Measurements from ENCODE around the gene TTC39B.

Gene TTC39B

DNA sequence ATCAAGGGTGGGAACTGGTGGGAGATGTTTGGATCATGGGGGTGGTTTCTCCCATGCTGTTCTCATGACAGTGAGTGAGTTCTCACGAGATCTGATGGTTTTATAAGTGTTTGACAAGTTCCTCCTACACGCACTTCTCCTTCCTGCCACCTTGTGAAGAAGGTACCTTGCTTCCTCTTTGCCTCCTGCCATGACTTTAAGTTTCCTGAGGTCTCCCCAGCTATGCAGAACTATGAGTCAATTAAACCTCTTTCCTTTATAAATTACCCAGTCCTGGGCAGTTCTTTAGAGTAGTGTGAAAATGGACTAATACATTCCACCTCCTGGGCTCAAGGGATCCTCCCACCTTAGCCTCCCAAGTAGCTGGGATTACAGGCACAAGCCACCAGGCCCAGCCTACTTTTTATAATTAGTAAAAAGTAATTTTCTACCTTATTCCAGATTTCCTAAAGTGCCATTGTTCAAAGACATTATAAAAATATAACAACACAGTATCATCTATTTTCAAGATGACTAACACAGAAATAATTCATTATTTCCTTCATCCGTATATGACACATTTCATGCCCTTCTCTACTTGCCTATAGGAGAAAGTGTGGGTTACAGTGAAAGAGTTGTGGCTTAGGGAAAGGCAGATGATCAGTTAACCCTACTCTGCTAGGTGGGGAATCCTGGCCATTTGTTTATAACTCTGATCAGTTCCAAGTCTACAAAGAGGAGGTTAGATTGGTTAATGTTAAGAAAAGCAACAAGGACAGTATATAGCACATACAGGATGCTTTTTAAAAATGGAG is 99.9 kb downstream of the TTC39B start:
- H3K9ac ChIP-seq (ENCODE audit: low read depth, low read length), result no peak overlapping the region
- no peaks in the 10 kb centered on the region for H3K36me3 ChIP-seq (ENCODE audit: control insufficient read depth, insufficient read depth, low read length)
- no peak overlapping the region for H3K4me3 ChIP-seq (ENCODE audit: low read depth, low read length)
- no peaks in the 10 kb centered on the region for H3K27me3 ChIP-seq (ENCODE audit: control insufficient read depth, insufficient read depth, low read length)
- H3K9me3 ChIP-seq (ENCODE audit: control insufficient read depth, insufficient read depth, low read length), result no peaks in the 10 kb centered on the region
- H3K27ac ChIP-seq (ENCODE audit: low read depth, low read length), result no peak overlapping the region
- peaks cover 6% of the 10 kb centered on the region; the same call in 1 of the 2 replicates for H3K4me1 ChIP-seq (ENCODE audit: control insufficient read depth, insufficient read depth, low read length)

DNA sequence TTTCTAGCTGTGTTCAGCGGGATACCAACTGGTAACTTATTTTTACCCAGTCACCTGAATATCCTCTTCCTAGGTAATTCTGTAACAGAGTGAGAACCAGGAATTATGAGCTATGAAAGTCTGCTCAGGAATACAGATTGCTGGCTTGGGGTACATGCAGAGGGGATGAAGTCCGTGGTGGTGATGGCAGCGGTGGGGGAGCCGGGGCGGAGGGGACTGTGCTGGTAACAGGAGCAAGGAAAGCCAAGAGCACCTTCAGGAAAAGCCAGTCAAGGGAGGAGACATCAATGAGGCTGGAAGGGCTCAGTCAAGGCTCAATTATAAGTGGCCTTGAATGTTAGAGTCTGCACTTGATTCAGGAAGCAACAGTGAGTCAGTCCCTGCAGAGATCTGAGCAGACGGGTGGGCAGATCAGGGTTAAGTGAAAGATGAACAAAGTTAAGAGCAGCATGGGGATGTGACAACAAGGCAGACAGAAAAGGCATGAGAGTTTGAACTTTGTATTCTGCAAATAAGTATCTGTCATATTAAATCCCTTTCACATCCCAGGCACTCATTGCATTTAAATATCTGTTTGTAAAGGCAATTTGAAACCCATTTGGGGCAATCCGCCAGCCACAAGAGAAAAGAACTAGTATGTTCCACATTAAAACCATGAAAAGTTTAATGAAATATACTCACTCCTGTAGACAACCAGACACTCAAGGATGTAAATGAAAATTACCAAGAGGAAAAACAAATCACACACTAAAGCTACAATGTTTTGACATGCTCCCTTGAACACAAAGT is 101.2 kb downstream of the TTC39B start:
- no peak overlapping the region for H3K4me3 ChIP-seq (ENCODE audit: low read depth, low read length)
- no peaks in the 10 kb centered on the region for H3K4me1 ChIP-seq (ENCODE audit: control insufficient read depth, insufficient read depth, low read length)
- no peaks in the 10 kb centered on the region for H3K27me3 ChIP-seq (ENCODE audit: control insufficient read depth, insufficient read depth, low read length)
- H3K9ac ChIP-seq (ENCODE audit: low read depth, low read length), result no peak overlapping the region
- no peak overlapping the region for H3K27ac ChIP-seq (ENCODE audit: low read depth, low read length)
- no peaks in the 10 kb centered on the region for H3K9me3 ChIP-seq (ENCODE audit: control insufficient read depth, insufficient read depth, low read length)
- H3K36me3 ChIP-seq (ENCODE audit: control insufficient read depth, insufficient read depth, low read length), result no peaks in the 10 kb centered on the region

DNA sequence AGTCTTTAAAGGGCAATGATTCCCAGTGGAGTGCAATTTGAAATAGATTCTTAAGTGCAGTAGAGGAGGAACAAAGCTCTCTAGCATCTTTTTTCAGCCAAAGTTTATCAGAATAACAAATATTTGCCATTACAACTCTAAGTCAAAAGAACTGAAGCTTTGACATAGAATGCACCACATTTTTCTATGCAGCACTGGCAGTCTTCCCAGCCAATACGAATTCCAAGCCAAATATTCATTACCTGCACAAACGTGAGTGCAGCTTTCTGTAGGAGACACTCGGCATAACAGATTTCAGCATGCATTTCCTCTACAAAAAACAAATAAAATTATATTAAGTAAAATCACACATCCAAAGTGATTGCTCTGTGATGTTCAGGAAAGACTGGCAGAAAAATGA is 103.4 kb downstream of the TTC39B start:
- Histone ChIP-seq H3K4me3 (ENCODE audit: low read depth, low read length) (no peak overlapping the region), H3K9ac (ENCODE audit: low read depth, low read length) (no peak overlapping the region), H3K27ac (ENCODE audit: low read depth, low read length) (no peak overlapping the region), H3K9me3 (ENCODE audit: control insufficient read depth, insufficient read depth, low read length) (no peaks in the 10 kb centered on the region), H3K27me3 (ENCODE audit: control insufficient read depth, insufficient read depth, low read length) (no peaks in the 10 kb centered on the region), H3K36me3 (ENCODE audit: control insufficient read depth, insufficient read depth, low read length) (no peaks in the 10 kb centered on the region), H3K4me1 (ENCODE audit: control insufficient read depth, insufficient read depth, low read length) (no peaks in the 10 kb centered on the region)

DNA sequence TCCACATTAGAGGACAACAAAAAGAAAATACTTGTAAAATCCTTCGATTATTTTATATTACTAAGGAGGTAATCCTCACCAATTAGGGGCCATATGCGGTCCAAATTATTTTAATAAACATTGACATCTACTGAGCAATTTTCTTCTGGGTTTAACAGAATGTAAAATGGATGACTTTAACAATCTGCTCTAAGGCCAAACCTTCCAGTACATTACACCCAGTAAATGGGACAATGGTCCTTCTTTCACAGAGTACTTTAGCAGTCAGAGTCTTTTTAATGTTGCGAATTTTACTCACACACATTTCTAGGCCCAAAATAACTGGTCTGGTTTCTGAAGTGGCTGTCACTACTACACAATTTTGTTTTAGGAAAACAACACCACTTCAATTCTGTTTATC is 106.9 kb downstream of the TTC39B start:
- no peaks in the 10 kb centered on the region for H3K36me3 ChIP-seq (ENCODE audit: control insufficient read depth, insufficient read depth, low read length)
- H3K9ac ChIP-seq (ENCODE audit: low read depth, low read length), result no peak overlapping the region
- no peak overlapping the region for H3K4me3 ChIP-seq (ENCODE audit: low read depth, low read length)
- H3K27me3 ChIP-seq (ENCODE audit: control insufficient read depth, insufficient read depth, low read length), result no peaks in the 10 kb centered on the region
- no peak overlapping the region for H3K27ac ChIP-seq (ENCODE audit: low read depth, low read length)
- H3K4me1 ChIP-seq (ENCODE audit: control insufficient read depth, insufficient read depth, low read length), result no peaks in the 10 kb centered on the region
- peaks cover 4% of the 10 kb centered on the region for H3K9me3 ChIP-seq (ENCODE audit: control insufficient read depth, insufficient read depth, low read length)

DNA sequence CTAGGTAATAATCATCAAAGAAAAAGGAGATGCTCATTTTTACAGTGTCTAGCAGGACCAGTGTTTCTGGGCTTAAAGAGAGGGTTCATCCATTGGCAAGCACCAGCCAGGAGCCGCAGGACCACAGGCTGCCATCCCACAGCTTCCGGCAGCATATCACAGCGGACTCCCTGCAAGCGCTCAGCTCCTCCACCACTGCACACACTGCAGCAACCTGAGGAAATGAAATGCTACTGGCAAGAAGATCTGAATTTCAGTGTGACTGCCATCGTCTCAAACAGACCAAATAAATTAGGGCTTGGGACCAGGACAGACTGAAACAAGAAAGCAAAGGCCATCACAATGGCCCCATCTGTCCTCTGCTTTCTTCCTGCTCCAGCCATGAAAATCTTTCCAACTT is 114.2 kb downstream of the TTC39B start:
- no peak overlapping the region for H3K27ac ChIP-seq (ENCODE audit: low read depth, low read length)
- H3K27me3 ChIP-seq (ENCODE audit: control insufficient read depth, insufficient read depth, low read length), result no peaks in the 10 kb centered on the region
- peaks cover 22% of the 10 kb centered on the region for H3K36me3 ChIP-seq (ENCODE audit: control insufficient read depth, insufficient read depth, low read length)
- H3K4me3 ChIP-seq (ENCODE audit: low read depth, low read length), result no peak overlapping the region
- no peak overlapping the region for H3K9ac ChIP-seq (ENCODE audit: low read depth, low read length)
- no peaks in the 10 kb centered on the region for H3K4me1 ChIP-seq (ENCODE audit: control insufficient read depth, insufficient read depth, low read length)
- peaks cover 4% of the 10 kb centered on the region for H3K9me3 ChIP-seq (ENCODE audit: control insufficient read depth, insufficient read depth, low read length)

DNA sequence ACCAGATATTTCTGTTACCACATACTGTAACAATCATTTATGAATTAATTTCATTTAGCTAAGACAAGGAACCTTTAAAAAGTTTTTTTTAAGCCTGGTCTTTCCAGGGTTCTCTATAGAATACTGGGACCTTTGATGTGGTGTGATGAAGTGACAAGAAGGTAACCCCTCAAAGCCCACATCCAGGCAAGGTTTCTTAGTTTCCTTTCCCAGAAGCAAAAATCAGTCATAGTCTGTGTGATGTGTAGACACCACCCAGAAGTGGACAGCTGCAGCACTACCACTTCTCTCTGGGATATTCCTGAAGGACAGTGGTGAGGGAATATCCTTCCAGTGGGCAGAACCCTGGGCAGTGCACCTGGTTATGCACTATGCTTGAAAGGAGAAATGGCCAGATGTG is 115.6 kb downstream of the TTC39B start:
- Histone ChIP-seq H3K9ac (ENCODE audit: low read depth, low read length) (no peak overlapping the region), H3K36me3 (ENCODE audit: control insufficient read depth, insufficient read depth, low read length) (peaks cover 35% of the 10 kb centered on the region), H3K9me3 (ENCODE audit: control insufficient read depth, insufficient read depth, low read length) (peaks cover 4% of the 10 kb centered on the region), H3K4me1 (ENCODE audit: control insufficient read depth, insufficient read depth, low read length) (no peaks in the 10 kb centered on the region), H3K27me3 (ENCODE audit: control insufficient read depth, insufficient read depth, low read length) (no peaks in the 10 kb centered on the region), H3K4me3 (ENCODE audit: low read depth, low read length) (no peak overlapping the region), H3K27ac (ENCODE audit: low read depth, low read length) (no peak overlapping the region)

DNA sequence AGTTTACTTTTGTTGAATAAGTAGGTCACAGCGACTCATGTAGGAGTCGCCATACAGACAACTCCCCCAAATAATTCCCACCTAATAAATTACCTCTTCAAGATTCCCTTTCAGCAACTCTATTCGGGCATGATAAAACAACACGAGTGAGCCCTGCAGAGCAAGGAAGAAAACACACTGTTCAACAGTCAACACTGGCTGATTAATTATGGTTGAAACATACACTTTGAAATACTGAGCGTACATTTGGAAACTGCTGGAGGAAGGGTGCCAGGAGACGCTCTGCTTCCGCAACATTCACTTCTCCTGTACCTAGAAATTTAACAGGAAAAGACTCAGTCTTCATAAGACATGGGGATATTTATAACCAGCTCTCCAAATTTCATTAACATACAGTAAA is 117.5 kb downstream of the TTC39B start:
- Histone ChIP-seq H3K27ac (ENCODE audit: low read depth, low read length) (no peak overlapping the region), H3K36me3 (ENCODE audit: control insufficient read depth, insufficient read depth, low read length) (peaks cover 38% of the 10 kb centered on the region), H3K27me3 (ENCODE audit: control insufficient read depth, insufficient read depth, low read length) (no peaks in the 10 kb centered on the region), H3K4me3 (ENCODE audit: low read depth, low read length) (no peak overlapping the region), H3K9ac (ENCODE audit: low read depth, low read length) (no peak overlapping the region), H3K9me3 (ENCODE audit: control insufficient read depth, insufficient read depth, low read length) (no peaks in the 10 kb centered on the region), H3K4me1 (ENCODE audit: control insufficient read depth, insufficient read depth, low read length) (no peaks in the 10 kb centered on the region)

DNA sequence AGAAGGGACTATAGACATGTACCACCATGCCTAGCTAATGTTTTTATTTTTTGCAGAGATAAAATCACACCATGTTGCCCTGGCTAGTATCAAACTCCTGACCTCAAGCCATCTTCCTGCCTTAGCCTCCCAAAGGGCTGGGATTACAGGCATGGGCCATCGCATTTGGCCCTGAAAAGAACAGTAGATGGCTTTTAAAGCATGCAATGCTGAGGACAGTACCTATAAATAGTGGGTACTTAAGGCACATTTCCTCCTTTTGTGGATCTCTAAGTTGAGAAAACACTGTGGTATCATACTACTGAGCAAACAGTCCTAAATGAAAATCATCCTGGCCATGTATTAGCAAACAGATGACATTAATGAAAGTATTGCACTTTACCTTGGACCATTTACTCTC is 119.4 kb downstream of the TTC39B start:
- no peaks in the 10 kb centered on the region for H3K4me1 ChIP-seq (ENCODE audit: control insufficient read depth, insufficient read depth, low read length)
- H3K27ac ChIP-seq (ENCODE audit: low read depth, low read length), result no peak overlapping the region
- H3K27me3 ChIP-seq (ENCODE audit: control insufficient read depth, insufficient read depth, low read length), result no peaks in the 10 kb centered on the region

DNA sequence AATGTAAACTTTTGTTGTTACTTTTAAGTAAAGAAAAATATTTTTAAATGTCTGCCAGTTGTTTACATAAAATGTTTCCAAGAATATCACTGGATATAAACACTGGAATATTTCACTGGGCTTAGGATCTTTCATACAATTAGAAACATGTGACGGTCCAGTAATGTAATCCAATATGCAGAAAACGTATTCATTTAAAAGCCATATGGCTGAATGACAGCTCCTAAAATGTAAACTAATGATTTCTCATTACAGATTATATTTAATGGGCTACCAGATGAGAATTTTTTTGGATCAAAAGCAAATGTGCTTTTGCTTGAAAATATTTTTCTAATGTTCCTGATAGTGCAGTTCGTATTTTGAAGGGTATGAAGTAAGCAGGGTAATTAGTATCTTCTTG is 124.3 kb downstream of the TTC39B start:
- H3K4me3 ChIP-seq (ENCODE audit: low read depth, low read length), result no peak overlapping the region
- no peaks in the 10 kb centered on the region for H3K9me3 ChIP-seq (ENCODE audit: control insufficient read depth, insufficient read depth, low read length)
- H3K27ac ChIP-seq (ENCODE audit: low read depth, low read length), result no peak overlapping the region
- no peaks in the 10 kb centered on the region; the same call in none of the 2 replicates for H3K4me1 ChIP-seq (ENCODE audit: control insufficient read depth, insufficient read depth, low read length)
- H3K9ac ChIP-seq (ENCODE audit: low read depth, low read length), result no peak overlapping the region
- H3K36me3 ChIP-seq (ENCODE audit: control insufficient read depth, insufficient read depth, low read length), result peaks cover 15% of the 10 kb centered on the region
- no peaks in the 10 kb centered on the region for H3K27me3 ChIP-seq (ENCODE audit: control insufficient read depth, insufficient read depth, low read length)

More for the DNA sequence above, 119.4 kb downstream of the TTC39B start:
- no peak overlapping the region for H3K4me3 ChIP-seq (ENCODE audit: low read depth, low read length)
- no peaks in the 10 kb centered on the region for H3K9me3 ChIP-seq (ENCODE audit: control insufficient read depth, insufficient read depth, low read length)
- peaks cover 35% of the 10 kb centered on the region for H3K36me3 ChIP-seq (ENCODE audit: control insufficient read depth, insufficient read depth, low read length)
- no peak overlapping the region for H3K9ac ChIP-seq (ENCODE audit: low read depth, low read length)

DNA sequence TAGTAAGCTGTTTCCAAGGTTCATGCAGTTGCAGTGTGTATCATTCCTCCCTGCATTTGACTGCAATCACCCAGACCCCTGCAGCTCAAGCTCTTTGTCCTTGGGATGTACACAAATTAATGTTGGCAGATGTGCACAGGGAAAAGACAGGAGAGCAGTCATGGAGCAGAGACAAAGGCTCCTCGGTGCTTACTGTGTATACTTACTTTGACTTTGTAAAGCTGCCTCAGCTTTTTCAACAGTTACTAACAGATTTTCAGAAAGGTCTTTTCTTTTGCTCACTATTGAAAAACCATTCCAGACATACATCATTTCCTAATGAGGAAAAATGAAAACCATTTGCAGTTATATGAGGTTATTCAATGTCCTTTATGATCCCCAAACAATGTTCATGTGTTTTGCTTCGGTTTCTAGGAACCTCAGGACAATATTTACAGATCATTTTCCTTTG is 124.9 kb downstream of the TTC39B start:
- Histone ChIP-seq H3K9me3 (ENCODE audit: control insufficient read depth, insufficient read depth, low read length) (no peaks in the 10 kb centered on the region), H3K9ac (ENCODE audit: low read depth, low read length) (no peak overlapping the region), H3K27ac (ENCODE audit: low read depth, low read length) (no peak overlapping the region), H3K36me3 (ENCODE audit: control insufficient read depth, insufficient read depth, low read length) (peaks cover 13% of the 10 kb centered on the region), H3K27me3 (ENCODE audit: control insufficient read depth, insufficient read depth, low read length) (no peaks in the 10 kb centered on the region), H3K4me3 (ENCODE audit: low read depth, low read length) (no peak overlapping the region), H3K4me1 (ENCODE audit: control insufficient read depth, insufficient read depth, low read length) (no peaks in the 10 kb centered on the region; the same call in none of the 2 replicates)

DNA sequence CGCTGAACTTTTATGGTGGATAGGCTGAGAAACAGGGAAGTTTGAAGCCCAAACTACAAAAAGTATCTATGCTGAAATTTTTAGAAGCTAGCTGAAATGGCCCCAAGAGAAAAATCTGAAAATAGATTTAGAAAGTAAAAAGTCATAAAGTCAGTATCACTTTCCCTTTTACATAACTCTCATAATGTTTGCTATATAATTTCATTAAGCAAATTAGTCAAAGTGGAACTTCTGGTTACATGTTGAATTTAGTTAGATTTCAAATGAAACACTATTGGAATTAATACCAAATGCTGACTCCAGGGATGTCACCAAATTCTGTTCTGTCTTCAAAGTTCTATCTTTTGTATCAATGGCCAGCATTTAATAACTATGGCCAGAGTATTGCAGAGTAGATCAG is 126.9 kb downstream of the TTC39B start:
- no peaks in the 10 kb centered on the region; the same call in none of the 2 replicates for H3K4me1 ChIP-seq (ENCODE audit: control insufficient read depth, insufficient read depth, low read length)
- H3K9me3 ChIP-seq (ENCODE audit: control insufficient read depth, insufficient read depth, low read length), result no peaks in the 10 kb centered on the region
- no peak overlapping the region for H3K27ac ChIP-seq (ENCODE audit: low read depth, low read length)
- H3K36me3 ChIP-seq (ENCODE audit: control insufficient read depth, insufficient read depth, low read length), result peaks cover 9% of the 10 kb centered on the region
- no peak overlapping the region for H3K9ac ChIP-seq (ENCODE audit: low read depth, low read length)
- no peak overlapping the region for H3K4me3 ChIP-seq (ENCODE audit: low read depth, low read length)
- H3K27me3 ChIP-seq (ENCODE audit: control insufficient read depth, insufficient read depth, low read length), result no peaks in the 10 kb centered on the region
